ENCODE results near the gene MOB1A. TPM values are rescaled to one million over a fixed set of nuclear protein-coding genes. Genes with fewer than 3 reads are reported as not detected.

MOB1A gene
- total and polyA plus RNA-seq, 2 of the 8 experiments (the other 6 are each of a cell fraction or from before 2014, with no cell fraction given): 21.6 to 91.7 TPM

- TF ChIP-seq SP1 (IDR thresholded peaks at IDR 0.05; ENCODE audit: low read depth, low read length) (no peak), EP300 (IDR thresholded peaks at IDR 0.05; ENCODE audit: borderline replicate concordance in 1 of 2, low read depth in 2 of 2, low read length in 2 of 2) (no peak), TAF1 (IDR thresholded peaks at IDR 0.05; ENCODE audit: low read depth, low read length) (no peak), EZH2 (IDR thresholded peaks at IDR 0.05; ENCODE audit: low read depth, low read length, severe bottlenecking) (no peak), POU5F1 (IDR thresholded peaks at IDR 0.05; ENCODE audit: low read depth, low read length) (no peak), BACH1 (IDR thresholded peaks at IDR 0.05; ENCODE audit: low read length) (no peak), RNF2 (IDR thresholded peaks at IDR 0.05; ENCODE audit: borderline replicate concordance, low read depth, low read length, missing control alignments, poor library complexity, severe bottlenecking) (no peak), HDAC2 (IDR thresholded peaks at IDR 0.05; ENCODE audit: borderline replicate concordance in 1 of 2, low read depth in 2 of 2, low read length in 2 of 2) (no peak)
- TF ChIP-seq, protein P1, sequence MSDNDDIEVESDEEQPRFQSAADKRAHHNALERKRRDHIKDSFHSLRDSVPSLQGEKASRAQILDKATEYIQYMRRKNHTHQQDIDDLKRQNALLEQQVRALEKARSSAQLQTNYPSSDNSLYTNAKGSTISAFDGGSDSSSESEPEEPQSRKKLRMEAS (IDR thresholded peaks at IDR 0.05): no peak
Observed at GRCh38 chr2:74225698-74226459, 47.2 kb upstream of the MOB1A start (continued).

Measured in H1 (cell line).